ENCODE results near the gene HK3.

Gene HK3

GRCh38 chr5:176850371-176851245 lies 48.5 kb downstream of the HK3 start:
- no peaks in the 10 kb centered on the region for H4K20me1 ChIP-seq (ENCODE audit: insufficient read depth, low read length, poor library complexity, severe bottlenecking)
- no peak overlapping the region for H3K9ac ChIP-seq (ENCODE audit: low read depth, low read length, poor library complexity, severe bottlenecking)
- no peaks in the 10 kb centered on the region for H3K27me3 ChIP-seq (ENCODE audit: insufficient read depth, low read length, poor library complexity, severe bottlenecking)

GRCh38 chr5:176849611-176850227 lies 49.4 kb downstream of the HK3 start:
- H4K20me1 ChIP-seq (ENCODE audit: insufficient read depth, low read length, poor library complexity, severe bottlenecking), result no peaks in the 10 kb centered on the region
- H3K36me3 ChIP-seq (ENCODE audit: insufficient read depth, low read length), result no peaks in the 10 kb centered on the region
- H3K4me3 ChIP-seq (ENCODE audit: low read length, poor library complexity, severe bottlenecking), result no peak overlapping the region
- H3F3A ChIP-seq (ENCODE audit: low read depth), result no peaks in the 10 kb centered on the region
- H3K9me3 ChIP-seq (ENCODE audit: insufficient read depth, low read depth, low read length), result no peaks in the 10 kb centered on the region
- H3K4me2 ChIP-seq (ENCODE audit: low read depth, low read length, poor library complexity, severe bottlenecking), result no peak overlapping the region
- TF ChIP-seq EZH2phosphoT487 (IDR thresholded peaks at IDR 0.05; ENCODE audit: borderline replicate concordance) (no peak), CTCF (conservative IDR thresholded peaks at IDR 0.05; ENCODE audit: low read length) (no peak)
- no peaks in the 10 kb centered on the region for H3K4me1 ChIP-seq (ENCODE audit: insufficient read depth, low read length, poor library complexity, severe bottlenecking)
- no peak overlapping the region for H2AFZ ChIP-seq (ENCODE audit: low read length)
- no peaks in the 10 kb centered on the region for H3K27me3 ChIP-seq (ENCODE audit: insufficient read depth, low read length, poor library complexity, severe bottlenecking)
- no peaks in the 10 kb centered on the region for H3K79me2 ChIP-seq (ENCODE audit: insufficient read depth, low read length)
- no peaks in the 10 kb centered on the region for H3K9me2 ChIP-seq (replicated peaks; ENCODE audit: low read depth, low read length)
- H3K9ac ChIP-seq (ENCODE audit: low read depth, low read length, poor library complexity, severe bottlenecking), result no peak overlapping the region

More at GRCh38 chr5:176850371-176851245, 48.5 kb downstream of the HK3 start:
- H3K9me3 ChIP-seq (ENCODE audit: insufficient read depth, low read depth, low read length), result no peaks in the 10 kb centered on the region
- H3K9me2 ChIP-seq (replicated peaks; ENCODE audit: low read depth, low read length), result no peaks in the 10 kb centered on the region
- no peaks in the 10 kb centered on the region for H3K36me3 ChIP-seq (ENCODE audit: insufficient read depth, low read length)
- no peak overlapping the region for H2AFZ ChIP-seq (ENCODE audit: low read length)
- H3K4me1 ChIP-seq (ENCODE audit: insufficient read depth, low read length, poor library complexity, severe bottlenecking), result no peaks in the 10 kb centered on the region
- TF ChIP-seq EZH2phosphoT487 (IDR thresholded peaks at IDR 0.05; ENCODE audit: borderline replicate concordance) (no peak), CTCF (conservative IDR thresholded peaks at IDR 0.05; ENCODE audit: low read length) (no peak)
- no peak overlapping the region for H3K4me3 ChIP-seq (ENCODE audit: low read length, poor library complexity, severe bottlenecking)
- H3K79me2 ChIP-seq (ENCODE audit: insufficient read depth, low read length), result no peaks in the 10 kb centered on the region
- no peak overlapping the region for H3K4me2 ChIP-seq (ENCODE audit: low read depth, low read length, poor library complexity, severe bottlenecking)
- no peaks in the 10 kb centered on the region for H3F3A ChIP-seq (ENCODE audit: low read depth)

GRCh38 chr5:176848651-176849050 lies 50.5 kb downstream of the HK3 start:
- Histone ChIP-seq H4K20me1 (ENCODE audit: insufficient read depth, low read length, poor library complexity, severe bottlenecking) (no peaks in the 10 kb centered on the region), H3K9ac (ENCODE audit: low read depth, low read length, poor library complexity, severe bottlenecking) (no peak overlapping the region), H3F3A (ENCODE audit: low read depth) (no peaks in the 10 kb centered on the region), H3K4me3 (ENCODE audit: low read length, poor library complexity, severe bottlenecking) (no peak overlapping the region), H3K79me2 (ENCODE audit: insufficient read depth, low read length) (no peaks in the 10 kb centered on the region), H3K9me2 (replicated peaks; ENCODE audit: low read depth, low read length) (no peaks in the 10 kb centered on the region), H3K27me3 (ENCODE audit: insufficient read depth, low read length, poor library complexity, severe bottlenecking) (no peaks in the 10 kb centered on the region), H3K36me3 (ENCODE audit: insufficient read depth, low read length) (no peaks in the 10 kb centered on the region), H3K4me2 (ENCODE audit: low read depth, low read length, poor library complexity, severe bottlenecking) (no peak overlapping the region), H3K4me1 (ENCODE audit: insufficient read depth, low read length, poor library complexity, severe bottlenecking) (no peaks in the 10 kb centered on the region), H2AFZ (ENCODE audit: low read length) (no peak overlapping the region), H3K9me3 (ENCODE audit: insufficient read depth, low read depth, low read length) (no peaks in the 10 kb centered on the region)
- TF ChIP-seq CTCF (conservative IDR thresholded peaks at IDR 0.05; ENCODE audit: low read length) (no peak), EZH2phosphoT487 (IDR thresholded peaks at IDR 0.05; ENCODE audit: borderline replicate concordance) (no peak)
